ENCODE measurements around the gene KCNF1. TPM values are rescaled to one million over a fixed set of nuclear protein-coding genes. Genes with fewer than 3 reads are reported as not detected.

KCNF1 gene
- total RNA-seq, 1 donor from 2014 or later = 8.4 TPM

- Mint-ChIP-seq H3K4me3 (ENCODE audit: unreplicated experiment) (no peak overlapping the region), H3K36me3 (ENCODE audit: low read depth, unreplicated experiment) (no peaks in the 10 kb centered on the region), H3K9me3 (ENCODE audit: unreplicated experiment) (no peaks in the 10 kb centered on the region), H3K4me1 (ENCODE audit: unreplicated experiment) (no peaks in the 10 kb centered on the region), H3K27me3 (ENCODE audit: unreplicated experiment) (peaks cover 12% of the 10 kb centered on the region), H3K27ac (ENCODE audit: unreplicated experiment) (no peak overlapping the region)
- DNase-seq (ENCODE audit: low spot score) = no peak
- TF ChIP-seq, protein P1, sequence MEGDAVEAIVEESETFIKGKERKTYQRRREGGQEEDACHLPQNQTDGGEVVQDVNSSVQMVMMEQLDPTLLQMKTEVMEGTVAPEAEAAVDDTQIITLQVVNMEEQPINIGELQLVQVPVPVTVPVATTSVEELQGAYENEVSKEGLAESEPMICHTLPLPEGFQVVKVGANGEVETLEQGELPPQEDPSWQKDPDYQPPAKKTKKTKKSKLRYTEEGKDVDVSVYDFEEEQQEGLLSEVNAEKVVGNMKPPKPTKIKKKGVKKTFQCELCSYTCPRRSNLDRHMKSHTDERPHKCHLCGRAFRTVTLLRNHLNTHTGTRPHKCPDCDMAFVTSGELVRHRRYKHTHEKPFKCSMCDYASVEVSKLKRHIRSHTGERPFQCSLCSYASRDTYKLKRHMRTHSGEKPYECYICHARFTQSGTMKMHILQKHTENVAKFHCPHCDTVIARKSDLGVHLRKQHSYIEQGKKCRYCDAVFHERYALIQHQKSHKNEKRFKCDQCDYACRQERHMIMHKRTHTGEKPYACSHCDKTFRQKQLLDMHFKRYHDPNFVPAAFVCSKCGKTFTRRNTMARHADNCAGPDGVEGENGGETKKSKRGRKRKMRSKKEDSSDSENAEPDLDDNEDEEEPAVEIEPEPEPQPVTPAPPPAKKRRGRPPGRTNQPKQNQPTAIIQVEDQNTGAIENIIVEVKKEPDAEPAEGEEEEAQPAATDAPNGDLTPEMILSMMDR (IDR thresholded peaks at IDR 0.05; ENCODE audit: unreplicated experiment) = no peak
Observed at GRCh38 chr2:10868465-10869314, 43.0 kb upstream of the KCNF1 start.

- Mint-ChIP-seq H3K27me3 (ENCODE audit: unreplicated experiment) (peaks cover 9% of the 10 kb centered on the region), H3K4me1 (ENCODE audit: unreplicated experiment) (peaks cover 4% of the 10 kb centered on the region), H3K36me3 (ENCODE audit: low read depth, unreplicated experiment) (no peaks in the 10 kb centered on the region), H3K27ac (ENCODE audit: unreplicated experiment) (no peak overlapping the region), H3K4me3 (ENCODE audit: unreplicated experiment) (no peak overlapping the region), H3K9me3 (ENCODE audit: unreplicated experiment) (no peaks in the 10 kb centered on the region)
- DNase-seq (ENCODE audit: low spot score) = no peak
- TF ChIP-seq, protein P1 (IDR thresholded peaks at IDR 0.05; ENCODE audit: unreplicated experiment) = no peak
Observed at GRCh38 chr2:10871978-10872377, 39.8 kb upstream of the KCNF1 start.

DNA sequence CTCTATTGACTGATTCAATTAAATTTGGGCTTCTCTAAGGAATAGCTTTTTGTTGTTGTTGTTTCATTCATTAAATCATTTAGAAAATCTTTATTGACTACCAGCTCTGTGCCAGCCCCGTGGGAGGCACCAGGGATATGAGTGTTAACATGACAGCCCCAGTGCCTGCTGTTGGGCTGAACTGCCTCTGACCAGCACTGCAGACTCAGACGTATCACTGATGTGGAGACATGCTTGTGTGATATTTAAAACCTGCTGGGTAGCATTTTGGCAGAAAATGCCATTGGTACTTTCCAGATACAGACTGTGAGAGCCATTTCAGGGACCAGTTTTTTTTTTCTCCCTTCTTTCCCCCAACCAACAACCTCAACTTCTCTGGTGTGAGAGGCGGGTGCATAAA, 38.6 kb upstream of the KCNF1 start:
- Mint-ChIP-seq H3K9me3 (ENCODE audit: unreplicated experiment) (no peaks in the 10 kb centered on the region), H3K27ac (ENCODE audit: unreplicated experiment) (no peak overlapping the region), H3K4me1 (ENCODE audit: unreplicated experiment) (peaks cover 7% of the 10 kb centered on the region), H3K27me3 (ENCODE audit: unreplicated experiment) (peaks cover 13% of the 10 kb centered on the region), H3K36me3 (ENCODE audit: low read depth, unreplicated experiment) (peaks cover 2% of the 10 kb centered on the region), H3K4me3 (ENCODE audit: unreplicated experiment) (no peak overlapping the region)
- TF ChIP-seq, protein P1 (IDR thresholded peaks at IDR 0.05; ENCODE audit: unreplicated experiment) = no peak
- no peak for DNase-seq (ENCODE audit: low spot score)

- TF ChIP-seq, protein P1 (IDR thresholded peaks at IDR 0.05; ENCODE audit: unreplicated experiment) = no peak
- no peak for DNase-seq (ENCODE audit: low spot score)
- H3K4me3 Mint-ChIP-seq (ENCODE audit: unreplicated experiment) = no peak overlapping the region
- H3K9me3 Mint-ChIP-seq (ENCODE audit: unreplicated experiment) = no peaks in the 10 kb centered on the region
- H3K27me3 Mint-ChIP-seq (ENCODE audit: unreplicated experiment) = peaks cover 13% of the 10 kb centered on the region
- H3K36me3 Mint-ChIP-seq (ENCODE audit: low read depth, unreplicated experiment) = peaks cover 4% of the 10 kb centered on the region
- peaks cover 7% of the 10 kb centered on the region for H3K4me1 Mint-ChIP-seq (ENCODE audit: unreplicated experiment)
- no peak overlapping the region for H3K27ac Mint-ChIP-seq (ENCODE audit: unreplicated experiment)
Observed at GRCh38 chr2:10873790-10874437, 37.8 kb upstream of the KCNF1 start.

DNA sequence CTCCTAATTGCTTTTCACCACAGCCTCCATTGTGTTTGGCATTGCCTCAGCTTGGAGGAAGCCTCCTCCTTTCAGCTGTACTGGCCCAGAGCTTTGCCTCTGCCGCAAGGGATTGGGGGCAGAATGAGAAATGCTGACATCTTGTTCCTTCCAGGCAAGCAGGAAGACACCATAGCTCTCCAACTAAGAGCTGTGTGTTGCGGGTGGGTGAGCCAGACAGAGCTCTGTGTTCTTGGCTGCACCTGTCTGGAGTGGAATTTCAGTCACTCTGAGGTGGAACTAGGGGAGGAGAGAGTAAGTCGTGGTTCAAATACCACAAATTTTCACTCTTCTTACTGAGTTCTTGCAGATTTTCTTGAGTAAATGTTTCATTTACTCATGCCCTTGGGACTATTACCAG, 36.6 kb upstream of the KCNF1 start:
- H3K4me1 Mint-ChIP-seq (ENCODE audit: unreplicated experiment) = peaks cover 7% of the 10 kb centered on the region
- H3K9me3 Mint-ChIP-seq (ENCODE audit: unreplicated experiment) = no peaks in the 10 kb centered on the region
- peaks cover 12% of the 10 kb centered on the region for H3K27me3 Mint-ChIP-seq (ENCODE audit: unreplicated experiment)
- TF ChIP-seq, protein P1 (IDR thresholded peaks at IDR 0.05; ENCODE audit: unreplicated experiment) = no peak
- peaks cover 4% of the 10 kb centered on the region for H3K36me3 Mint-ChIP-seq (ENCODE audit: low read depth, unreplicated experiment)
- DNase-seq (ENCODE audit: low spot score) = no peak
- H3K4me3 Mint-ChIP-seq (ENCODE audit: unreplicated experiment) = no peak overlapping the region
- H3K27ac Mint-ChIP-seq (ENCODE audit: unreplicated experiment) = no peak overlapping the region

Data from endothelial cell (in vitro differentiated cells).